Limb (tissue), 2 donors: Measurements from ENCODE around the gene STAU1.
"Not testable (repeated sequence)": the region's sequence is repeated elsewhere in the genome, so short reads cannot be mapped to it uniquely, and the experiment has no call there.

ENCODE experiments used
- DNase-seq, 2 donors: peaks; one replicate each; pipeline ENCODE4 v3.0.0-alpha.2; 2016; ENCODE audit errors: extremely low spot score in 2 of 2

Gene STAU1

GRCh38 chr20:49203746-49204145, 15.6 kb upstream of the STAU1 start:
- DNase-seq = no peak

GRCh38 chr20:49203011-49203410, 14.9 kb upstream of the STAU1 start:
- DNase-seq = no peak

GRCh38 chr20:49199729-49200293, 11.7 kb upstream of the STAU1 start:
- DNase-seq = no peak

GRCh38 chr20:49192944-49193518, 4.9 kb upstream of the STAU1 start:
- not testable (repeated sequence) for DNase-seq

GRCh38 chr20:49187330-49187850, 744 bp downstream of the STAU1 start:
- peak in 1 of 2 donors; percentile 65 for DNase-seq

GRCh38 chr20:49186535-49187329, 1.4 kb downstream of the STAU1 start:
- DNase-seq = peak; percentile 52 to 54

- no peak for DNase-seq
Observed at GRCh38 chr20:49185071-49185761, 2.9 kb downstream of the STAU1 start.

- no peak for DNase-seq
Observed at GRCh38 chr20:49184691-49185070, 3.5 kb downstream of the STAU1 start.

- not testable (repeated sequence) for DNase-seq
Observed at GRCh38 chr20:49184084-49184501, 4.0 kb downstream of the STAU1 start.

GRCh38 chr20:49183444-49183843, 4.7 kb downstream of the STAU1 start:
- DNase-seq = no peak

GRCh38 chr20:49181265-49181877, 6.8 kb downstream of the STAU1 start:
- no peak for DNase-seq

- DNase-seq = no peak
Observed at GRCh38 chr20:49179368-49180277, 8.5 kb downstream of the STAU1 start.

GRCh38 chr20:49174183-49174582, 14.0 kb downstream of the STAU1 start:
- DNase-seq = no peak

- DNase-seq = no peak
Observed at GRCh38 chr20:49172413-49172812, 15.7 kb downstream of the STAU1 start.

- no peak for DNase-seq
Observed at GRCh38 chr20:49171909-49172308, 16.2 kb downstream of the STAU1 start.

GRCh38 chr20:49170714-49171113, 17.4 kb downstream of the STAU1 start:
- DNase-seq = no peak

GRCh38 chr20:49169547-49169946, 18.6 kb downstream of the STAU1 start:
- no peak for DNase-seq

GRCh38 chr20:49168864-49169263, 19.3 kb downstream of the STAU1 start:
- DNase-seq = not testable (repeated sequence)

GRCh38 chr20:49167811-49168507, 20.2 kb downstream of the STAU1 start:
- peak in 1 of 2 donors; percentile 36 for DNase-seq
